GM19043 (cell line): ENCODE results near the gene PTEN.

Experiments
- ATAC-seq: cut with Tn5 transposase; IDR thresholded peaks from one replicate; pipeline ENCODE4 v1.9.1; 2021; ENCODE audit warnings: low read depth; ENCODE audit not compliant: unreplicated experiment

Gene PTEN

DNA sequence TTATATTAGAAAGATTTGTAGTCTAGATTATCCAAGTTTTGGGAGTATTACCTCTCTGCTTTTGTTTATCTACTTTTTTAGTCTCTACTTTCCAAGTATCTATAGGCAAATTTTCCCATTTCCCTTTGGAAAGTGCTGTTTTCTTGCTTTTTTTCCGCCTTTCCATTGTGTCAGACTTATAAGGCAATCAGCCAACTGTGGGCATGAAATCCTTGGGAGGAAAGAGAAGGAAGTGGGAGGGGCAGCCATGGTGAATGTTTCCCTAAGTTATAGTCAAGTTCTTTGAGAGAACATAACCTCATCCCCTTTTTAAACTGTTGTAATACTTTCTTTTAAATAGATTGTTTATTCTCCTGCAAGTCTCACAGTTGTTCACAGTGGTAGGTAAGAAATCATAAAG lies 52.6 kb downstream of the PTEN start:
- no peak for ATAC-seq

DNA sequence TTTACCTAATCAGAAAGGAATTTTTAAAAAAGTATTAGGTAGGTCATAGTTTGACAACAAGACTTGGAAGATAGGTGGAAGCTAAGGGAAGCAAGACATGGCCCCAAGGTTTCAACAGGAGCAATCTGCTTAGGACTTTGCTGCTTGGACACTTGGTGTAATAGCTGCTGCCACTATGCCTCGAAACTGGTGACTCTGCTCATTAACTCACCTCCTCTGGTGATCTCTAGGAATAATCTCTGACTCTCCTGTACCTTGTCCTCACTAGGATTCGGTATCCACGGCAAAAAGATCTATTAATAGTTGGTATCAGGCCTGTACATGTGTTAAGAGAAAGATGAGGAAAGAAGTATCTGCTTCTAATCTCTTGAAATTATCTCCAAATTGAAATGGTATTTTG lies 53.1 kb downstream of the PTEN start:
- ATAC-seq, result no peak

DNA sequence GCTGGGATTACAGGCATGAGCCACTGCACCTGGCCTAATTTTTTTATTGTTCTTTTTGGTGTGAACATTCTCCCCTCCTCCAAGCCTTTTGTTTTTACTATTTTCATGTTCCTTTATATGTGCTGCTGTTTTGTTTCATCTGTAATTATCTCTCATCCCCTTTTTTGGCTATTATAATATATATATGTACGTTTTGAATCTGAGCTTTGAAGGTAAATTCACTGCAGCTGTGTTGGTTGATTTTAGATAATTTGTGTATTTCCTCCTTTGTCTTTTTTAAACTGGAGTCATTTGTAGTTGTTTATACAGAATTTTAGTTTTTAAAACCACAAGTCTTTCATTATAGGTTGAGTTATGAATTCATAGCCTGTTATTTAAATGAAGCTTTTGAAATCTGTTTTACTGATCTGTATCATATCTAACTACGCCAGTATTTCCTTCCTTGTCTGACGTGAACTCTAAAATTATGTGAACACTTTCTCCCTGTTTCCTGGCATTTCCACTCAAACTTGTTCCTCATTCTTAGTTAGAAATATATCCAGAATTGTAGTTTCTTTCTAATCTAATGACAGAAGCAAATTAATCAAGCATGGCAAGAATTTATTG lies 54.9 kb downstream of the PTEN start:
- no peak for ATAC-seq

DNA sequence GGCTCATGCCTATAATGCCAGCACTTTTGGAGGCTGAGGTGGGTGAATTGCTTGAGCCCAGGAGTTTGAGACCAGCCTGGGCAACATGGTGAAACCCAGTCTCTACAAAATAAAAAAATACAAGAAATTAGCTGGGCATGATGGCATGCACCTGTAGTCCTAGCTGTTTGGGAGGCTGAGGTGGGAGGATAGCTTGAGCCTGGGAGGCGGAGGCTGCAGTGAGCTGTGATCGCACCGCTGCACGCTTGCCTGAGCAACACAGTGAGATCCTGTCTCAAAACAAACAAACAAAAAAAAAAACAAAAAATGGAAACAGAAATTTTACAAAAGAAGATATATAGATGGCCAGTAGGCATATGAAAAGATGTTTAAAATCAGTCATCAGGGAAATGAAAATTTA lies 57.1 kb downstream of the PTEN start:
- no peak for ATAC-seq

- ATAC-seq, result no peak
Measured at GRCh38 chr10:87921931-87922688, 58.7 kb downstream of the PTEN start.

DNA sequence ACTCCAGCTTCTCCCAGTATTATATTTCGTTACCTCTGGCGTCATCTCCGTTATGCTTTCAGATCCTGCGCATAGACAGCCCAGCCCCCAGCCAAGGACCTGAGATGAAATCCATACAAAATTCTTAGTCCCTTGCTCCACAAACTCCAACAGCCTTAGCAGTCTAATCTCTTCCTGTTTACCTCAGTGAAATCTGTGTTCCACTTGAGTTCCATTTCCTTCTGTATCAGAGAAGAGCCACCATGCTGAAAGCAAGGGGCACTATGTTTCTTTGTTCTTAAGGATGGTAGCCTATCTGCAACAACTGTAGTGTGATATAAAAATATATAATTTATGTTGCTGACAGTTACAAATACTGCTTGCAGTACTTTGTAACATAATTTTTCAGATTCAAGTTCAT lies 59.8 kb downstream of the PTEN start:
- ATAC-seq, result no peak

GRCh38 chr10:87925570-87925969 lies 62.1 kb downstream of the PTEN start:
- no peak for ATAC-seq

- no peak for ATAC-seq
Measured at GRCh38 chr10:87927091-87927490, 63.7 kb downstream of the PTEN start.

- no peak for ATAC-seq
Measured at GRCh38 chr10:87928996-87929395, 65.6 kb downstream of the PTEN start.

DNA sequence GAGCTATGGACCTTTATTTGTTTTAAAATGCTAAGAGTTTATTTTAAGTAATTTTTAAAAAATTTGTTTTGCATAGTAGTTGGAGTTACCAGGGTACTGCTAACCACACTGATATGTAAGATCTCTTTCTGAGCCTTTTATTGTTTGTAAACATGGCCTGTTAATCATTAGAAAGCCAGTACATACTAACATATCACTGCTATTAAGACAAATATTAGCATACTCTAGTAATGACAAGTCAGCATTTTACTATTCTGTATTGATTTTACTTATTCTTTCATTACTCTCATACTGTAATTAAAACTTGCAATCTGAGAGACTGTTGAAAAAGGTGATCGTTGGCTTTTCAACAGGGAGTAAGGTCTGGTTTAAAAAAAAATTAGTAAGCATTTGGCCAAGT lies 66.7 kb downstream of the PTEN start:
- ATAC-seq, result no peak

DNA sequence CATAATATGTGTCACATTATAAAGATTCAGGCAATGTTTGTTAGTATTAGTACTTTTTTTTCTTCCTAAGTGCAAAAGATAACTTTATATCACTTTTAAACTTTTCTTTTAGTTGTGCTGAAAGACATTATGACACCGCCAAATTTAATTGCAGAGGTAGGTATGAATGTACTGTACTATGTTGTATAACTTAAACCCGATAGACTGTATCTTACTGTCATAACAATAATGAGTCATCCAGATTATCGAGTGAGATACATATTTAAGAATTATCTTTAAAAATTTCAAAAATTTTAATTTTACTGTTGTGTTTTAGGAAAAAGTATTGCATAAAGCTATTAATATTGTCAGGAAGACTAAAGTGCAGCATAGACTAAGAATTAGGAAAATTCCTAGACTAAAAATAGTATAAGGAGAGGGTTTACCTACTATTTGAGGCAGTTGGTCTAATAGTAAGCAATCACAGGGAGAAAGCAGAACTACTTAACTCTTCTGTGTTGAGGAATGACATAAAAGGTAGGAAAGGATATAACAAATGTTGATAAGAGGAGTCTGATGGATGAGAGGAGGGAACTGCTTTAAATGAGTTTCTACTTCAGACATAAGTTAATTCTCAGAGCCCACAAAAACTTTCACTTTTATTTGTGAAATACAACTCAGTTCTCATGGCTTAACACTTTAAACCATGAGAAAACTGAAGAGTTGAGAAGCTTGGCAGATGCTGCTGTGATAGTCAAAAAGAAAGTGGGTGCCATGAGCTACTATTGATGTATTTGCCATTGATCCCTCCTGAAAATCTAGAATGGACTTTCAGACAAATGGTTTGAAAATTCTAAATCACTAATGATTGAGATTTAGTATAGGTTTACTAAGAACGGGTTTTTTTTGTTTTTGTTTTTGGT lies 67.8 kb downstream of the PTEN start:
- ATAC-seq, result no peak

DNA sequence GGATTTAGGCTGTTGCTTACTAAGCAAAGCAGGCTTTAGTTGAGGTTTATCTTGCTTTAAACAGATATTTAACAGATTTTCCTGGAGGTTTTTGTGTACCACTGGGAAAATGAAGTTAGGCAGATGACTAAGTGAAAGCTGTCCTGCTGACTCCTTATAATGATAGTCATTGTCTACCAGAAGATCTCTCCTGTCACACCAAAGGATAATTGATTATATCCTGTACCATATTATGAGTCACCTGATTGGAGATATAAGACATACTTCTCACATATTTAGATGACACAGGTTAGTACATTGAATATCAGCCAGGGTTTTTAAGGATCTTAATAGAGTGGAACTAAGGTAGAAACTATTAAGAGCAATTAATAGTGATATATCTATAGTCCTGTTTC lies 68.4 kb downstream of the PTEN start:
- no peak for ATAC-seq

DNA sequence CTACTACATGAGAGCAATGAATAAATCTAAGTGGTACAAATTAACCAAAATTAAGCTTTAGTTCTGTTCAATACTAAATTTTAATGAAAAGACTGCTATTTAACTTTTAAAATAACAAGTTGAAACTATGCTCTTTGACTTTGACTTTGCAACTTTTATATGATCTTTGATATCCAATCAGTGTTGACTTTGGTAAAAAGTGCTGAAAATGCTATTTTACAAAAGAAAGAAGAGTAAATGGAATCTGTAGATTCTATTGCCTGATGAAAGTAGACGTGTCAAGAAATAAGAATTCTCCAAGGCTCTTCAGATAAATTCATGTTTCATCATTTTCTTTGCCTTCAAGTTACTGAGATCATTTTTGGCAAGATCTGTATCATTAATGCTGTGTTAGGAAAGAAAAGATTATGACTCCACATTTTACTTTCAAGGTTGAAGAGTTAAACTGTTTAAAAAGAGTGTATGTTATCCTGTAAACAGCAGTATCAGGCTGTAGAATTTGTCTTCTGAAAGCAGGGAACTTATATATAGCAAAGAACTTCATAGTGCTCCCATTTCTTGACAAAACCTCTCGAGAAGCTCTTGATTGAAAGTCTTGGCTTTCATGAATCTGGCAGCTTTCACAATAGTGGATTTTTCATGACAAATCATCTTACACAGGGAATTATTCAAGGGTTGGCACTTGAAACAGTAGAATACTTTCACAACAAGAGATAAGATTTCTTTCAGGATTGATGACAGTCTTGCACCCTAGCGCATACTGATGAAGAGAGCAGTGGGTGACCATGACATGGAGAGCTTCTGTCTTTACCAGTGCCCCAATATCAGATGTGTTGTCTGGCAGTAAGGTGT lies 72.1 kb downstream of the PTEN start:
- no peak for ATAC-seq

GRCh38 chr10:87940210-87940609 lies 76.8 kb downstream of the PTEN start:
- no peak for ATAC-seq

DNA sequence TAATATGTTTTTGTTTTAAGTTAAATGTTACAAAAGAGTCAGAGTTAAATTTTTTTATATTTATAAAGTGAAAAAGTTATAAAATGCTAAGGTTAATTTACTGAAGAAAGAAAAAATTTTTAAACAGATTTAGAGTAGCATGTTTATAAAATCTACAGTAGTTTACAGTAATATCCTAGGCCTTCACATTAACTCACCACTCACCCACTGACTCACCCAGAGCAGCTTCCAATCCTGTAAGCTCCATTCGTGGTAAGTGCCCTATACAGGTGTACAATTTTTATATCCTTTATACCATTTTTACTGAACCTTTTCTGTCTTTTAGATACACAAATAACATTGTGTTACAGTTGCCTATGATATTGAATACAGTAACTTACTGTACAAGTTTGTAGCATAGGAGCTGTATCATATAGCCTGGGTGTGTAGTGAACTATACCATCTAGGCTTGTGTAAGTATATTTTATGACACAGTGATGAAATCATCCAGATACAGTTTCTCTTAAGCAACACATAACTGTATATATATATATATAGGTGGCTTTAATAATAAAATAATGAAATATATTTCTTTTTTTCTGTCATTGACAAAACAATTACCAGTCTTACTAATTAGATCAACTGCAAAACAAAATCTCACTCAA lies 79.6 kb downstream of the PTEN start:
- no peak for ATAC-seq

DNA sequence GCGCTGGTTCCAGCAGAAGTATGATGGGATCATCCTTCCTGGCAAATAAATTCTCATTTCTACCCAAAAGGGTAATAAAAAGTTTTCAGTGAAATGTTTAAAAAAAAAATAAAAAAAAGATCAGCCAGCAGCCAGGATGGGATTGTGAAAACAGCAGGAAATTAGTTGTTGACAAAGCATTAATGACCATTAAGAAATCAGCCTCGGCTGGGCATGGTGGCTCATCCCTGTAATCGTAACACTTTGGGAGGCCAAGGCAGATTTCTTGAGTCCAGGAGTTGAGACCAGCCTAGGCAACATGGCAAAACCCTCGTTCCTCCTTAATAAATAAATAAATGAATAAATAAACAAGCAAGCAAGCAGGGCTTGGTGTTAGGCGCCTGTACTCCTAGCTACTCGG lies 82.6 kb downstream of the PTEN start:
- no peak for ATAC-seq

DNA sequence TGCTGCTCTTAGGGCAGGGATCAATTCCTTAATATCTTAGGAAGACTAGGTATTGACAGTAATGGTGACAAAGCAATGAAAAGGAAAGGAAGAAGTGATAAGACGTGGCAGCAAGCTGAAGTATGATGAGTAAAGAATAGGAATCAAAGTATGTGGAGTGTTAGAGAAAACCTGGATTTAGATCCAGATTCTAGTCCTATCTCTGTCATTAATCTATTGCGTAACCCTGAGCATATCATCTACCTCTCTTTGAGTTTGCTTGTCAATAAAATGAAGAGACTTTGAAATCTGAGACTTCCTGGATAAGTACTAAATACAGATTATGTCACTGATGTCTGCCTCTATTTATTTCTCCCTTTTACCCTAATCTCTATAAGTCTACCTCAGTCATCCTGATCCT lies 89.2 kb downstream of the PTEN start:
- no peak for ATAC-seq

GRCh38 chr10:87956055-87956454 lies 92.6 kb downstream of the PTEN start:
- no peak for ATAC-seq

DNA sequence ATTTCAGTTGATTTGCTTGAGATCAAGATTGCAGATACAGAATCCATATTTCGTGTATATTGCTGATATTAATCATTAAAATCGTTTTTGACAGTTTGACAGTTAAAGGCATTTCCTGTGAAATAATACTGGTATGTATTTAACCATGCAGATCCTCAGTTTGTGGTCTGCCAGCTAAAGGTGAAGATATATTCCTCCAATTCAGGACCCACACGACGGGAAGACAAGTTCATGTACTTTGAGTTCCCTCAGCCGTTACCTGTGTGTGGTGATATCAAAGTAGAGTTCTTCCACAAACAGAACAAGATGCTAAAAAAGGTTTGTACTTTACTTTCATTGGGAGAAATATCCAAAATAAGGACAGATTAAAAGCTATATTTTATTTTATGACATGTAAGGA lies 94.3 kb downstream of the PTEN start:
- no peak for ATAC-seq

- ATAC-seq, result no peak
Measured at GRCh38 chr10:87960230-87960629, 96.8 kb downstream of the PTEN start.
